K562 (cell line): Measurements from ENCODE around the gene LRFN4. TPM values are rescaled to one million over a fixed set of nuclear protein-coding genes. Genes with fewer than 3 reads are reported as not detected.

Experiments
- CCAR2 ChIP-seq: fragments of 200-400 bp; formaldehyde crosslinking; IDR thresholded peaks from 2 replicates; pipeline ENCODE4 v1.6.1; 2017; ENCODE audit warnings: mild to moderate bottlenecking, low read depth, low read length
- DDX20 ChIP-seq: fragments of 450-650 bp; IDR thresholded peaks from 2 replicates; pipeline ENCODE4 v1.6.1; 2016; ENCODE audit warnings: missing genetic modification characterization, low read depth, mild to moderate bottlenecking, missing compliant biosample characterization, moderate library complexity
- ETS1 ChIP-seq: conservative IDR thresholded peaks from 2 replicates; pipeline ENCODE4 v1.6.1; 2011; ENCODE audit warnings: low read depth, mild to moderate bottlenecking, low read length; ENCODE audit not compliant: control insufficient read depth
- FOXM1 ChIP-seq, 2 experiments: fragments of 450-650 bp in 1 of 2; sonication (generic) in 1 of 2; formaldehyde crosslinking in 1 of 2; IDR thresholded peaks; 2 replicates each; pipeline versions ENCODE4 v1.6.1 to v1.9.0; 2017 to 2022; ENCODE audit warnings: low read depth in 2 of 2, mild to moderate bottlenecking in 2 of 2, missing genetic modification reagents in 1 of 2, moderate library complexity in 1 of 2
- HEY1 ChIP-seq: fragments of 250-450 bp; sonication (Bioruptor Pico); IDR thresholded peaks from 2 replicates; pipeline ENCODE4 v1.5.0; 2020; ENCODE audit warnings: mild to moderate bottlenecking, moderate library complexity, borderline replicate concordance
- KAT7 ChIP-seq: sonication (generic); formaldehyde crosslinking; IDR thresholded peaks from 2 replicates; pipeline ENCODE4 v1.8.0; 2022; ENCODE audit warnings: missing genetic modification reagents, mild to moderate bottlenecking, borderline replicate concordance
- SMAD4 ChIP-seq: fragments of 250-450 bp; sonication (Bioruptor Pico); conservative IDR thresholded peaks from 2 replicates; pipeline ENCODE4 v1.8.0; 2021; ENCODE audit warnings: inconsistent platforms, mild to moderate bottlenecking, moderate library complexity
- TBL1XR1 ChIP-seq, 2 experiments: IDR thresholded peaks; 2 replicates each; pipeline ENCODE4 v1.6.1; 2012; ENCODE audit warnings: improper control_type of control experiment in 2 of 2, low read length in 2 of 2, mild to moderate bottlenecking in 1 of 2
- TFE3 ChIP-seq: fragments of 450-650 bp; formaldehyde crosslinking; IDR thresholded peaks from 2 replicates; pipeline ENCODE4 v1.4.0; 2020; ENCODE audit warnings: mild to moderate bottlenecking, mixed read lengths
- XRCC5 ChIP-seq: fragments of 200-400 bp; formaldehyde crosslinking; IDR thresholded peaks from 2 replicates; pipeline ENCODE4 v1.6.1; 2017; ENCODE audit warnings: low read depth, mild to moderate bottlenecking, low read length
- ZBTB33 ChIP-seq: sonication (generic); formaldehyde crosslinking; IDR thresholded peaks from 2 replicates; pipeline ENCODE4 v1.8.1; 2023; ENCODE audit warnings: mild to moderate bottlenecking, missing genetic modification reagents
- ZC3H8 ChIP-seq: fragments of 450-650 bp; IDR thresholded peaks from 2 replicates; pipeline ENCODE4 v1.6.1; 2017
- ZHX1 ChIP-seq: fragments of 150-350 bp; conservative IDR thresholded peaks from 2 replicates; pipeline ENCODE4 v1.6.1; 2014; ENCODE audit warnings: low read length
- ZNF263 ChIP-seq: sonication (generic); formaldehyde crosslinking; IDR thresholded peaks from 2 replicates; pipeline ENCODE4 v1.8.0; 2022; ENCODE audit warnings: mild to moderate bottlenecking, missing genetic modification reagents, borderline replicate concordance
- ZNF511 ChIP-seq: sonication (generic); formaldehyde crosslinking; IDR thresholded peaks from 2 replicates; pipeline ENCODE4 v1.8.0; 2022; ENCODE audit warnings: mild to moderate bottlenecking, missing genetic modification reagents
- ZNF551 ChIP-seq: fragments of 250-450 bp; sonication (Bioruptor Pico); IDR thresholded peaks from 2 replicates; pipeline ENCODE4 v1.5.0; 2021; ENCODE audit warnings: mild to moderate bottlenecking, moderate library complexity
- polyA plus RNA-seq, 8 experiments: library from polyadenylated mRNA; depleted of rRNA in 4 of 8; stranded (reverse) in 5 of 8; unstranded in 3 of 8; fragments of >200 nt; fragmentation: Nextera tagmentation in 2 of 8; fragmentation: Illumina TruSeq in 1 of 8; extraction: Ambion mirVana in 2 of 8; extraction: Trizol in 1 of 8; gene quantifications; 2 replicates each; pipeline versions ENCODE4 v1.2.1 to v1.2.3, GENCODE V29; 2011 to 2014; ENCODE audit warnings: inconsistent platforms in 1 of 8, missing spikeins in 1 of 8
- total RNA-seq, 7 experiments: library from RNA; depleted of rRNA in 6 of 7; stranded (reverse); fragments of >200 nt in 6 of 7; fragmentation: Illumina TruSeq in 2 of 7; extraction: Trizol in 2 of 7; gene quantifications; 2 replicates each; pipeline versions ENCODE4 v1.2.1 to v1.2.3, GENCODE V29; 2011 to 2021; ENCODE audit warnings: low replicate concordance in 1 of 7

Gene LRFN4
- total and polyA plus RNA-seq, 9 of the 15 experiments (the other 6 are each of a cell fraction or from before 2014, with no cell fraction given), result 0.10 to 60.1 (median 6.7) TPM

- TF ChIP-seq FOXM1 (IDR thresholded peaks at IDR 0.05; ENCODE audit: low read depth) (no peak), FOXM1 (CRISPR knock-in tag; IDR thresholded peaks at IDR 0.05; ENCODE audit: low read depth) (0 out of 2 replicates have a peak, but pooled peaks have one; percentile 18), ZBTB33 (CRISPR knock-in tag) (peak; percentile 64; the same call in 1 of the 2 replicates), DDX20 (tag) (no peak), TFE3 (CRISPR knock-in tag) (peak; percentile 30), ZNF511 (CRISPR knock-in tag) (no peak), ZC3H8 (no peak), ETS1 (0 out of 2 replicates have a peak, but pooled peaks have one; percentile 30), ZNF263 (CRISPR knock-in tag) (0 out of 2 replicates have a peak, but pooled peaks have one; percentile 8), TBL1XR1 (IDR thresholded peaks at IDR 0.05; ENCODE audit: low read length in 2 of 2) (no peak), ZHX1 (no peak), HEY1 (CRISPR knock-in tag) (no peak), KAT7 (0 out of 2 replicates have a peak, but pooled peaks have one; percentile 2), SMAD4 (CRISPR knock-in tag) (peak; percentile 80; the same call in 1 of the 2 replicates), XRCC5 (no peak), ZNF551 (no peak), CCAR2 (no peak)
Measured at GRCh38 chr11:66856496-66857233, at the start of gene LRFN4 (continued).
